ENCODE data around the gene PPARD. TPM values are rescaled to one million over a fixed set of nuclear protein-coding genes. Genes with fewer than 3 reads are reported as not detected.

Gene PPARD
- total RNA-seq, 2 donors from 2014 or later = 10.9 to 11.5 TPM

DNA sequence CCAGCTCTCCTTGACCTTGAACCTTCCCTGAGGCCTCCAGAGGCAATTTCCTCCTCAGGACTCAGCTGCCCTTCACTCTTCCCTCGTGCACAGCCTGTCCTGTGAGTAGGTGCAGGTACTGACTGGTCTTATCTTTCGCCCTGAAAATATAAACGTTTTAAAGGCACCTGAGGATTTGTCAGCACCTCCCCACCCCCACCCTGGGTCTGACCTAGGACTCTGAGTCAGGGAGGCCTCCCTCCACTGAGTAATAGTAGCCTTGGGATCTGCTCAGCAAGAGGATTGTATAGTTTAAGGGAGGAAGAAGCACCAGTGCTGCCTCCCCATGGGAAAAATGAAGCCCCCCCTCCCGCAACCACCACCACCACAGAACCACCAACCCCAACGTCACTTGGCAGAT lies 54.6 kb downstream of the PPARD start:
- 77 to 80% methylated on average over 1 to 5 of the region's 5 CpGs for WGBS, 2 experiments (ENCODE audit: insufficient coverage in 1 of 2, insufficient read length in 1 of 2)
- H3K27ac Mint-ChIP-seq = no peak overlapping the region

GRCh38 chr6:35397806-35398418 lies 55.6 kb downstream of the PPARD start:
- H3K27me3 Mint-ChIP-seq (ENCODE audit: insufficient read depth) = no peaks in the 10 kb centered on the region
- Histone ChIP-seq H3K36me3 (ENCODE audit: control insufficient read depth, insufficient read depth, low read length) (no peaks in the 10 kb centered on the region), H3K9me3 (ENCODE audit: control insufficient read depth, low read length) (no peaks in the 10 kb centered on the region), H3K27ac (ENCODE audit: low read depth, low read length) (no peak overlapping the region), H3K27me3 (ENCODE audit: control insufficient read depth, insufficient read depth, low read length, poor library complexity, severe bottlenecking) (no peaks in the 10 kb centered on the region), H3K9ac (ENCODE audit: extremely low read depth, low read length, poor library complexity, severe bottlenecking) (no peak overlapping the region), H3K4me3 (ENCODE audit: low read length) (no peak overlapping the region), H3K4me1 (ENCODE audit: control insufficient read depth, insufficient read depth, low read length) (no peaks in the 10 kb centered on the region)
- peaks cover 6% of the 10 kb centered on the region for H3K36me3 Mint-ChIP-seq (ENCODE audit: low read depth)
- DNase-seq = peak; percentile 68
- WGBS, 2 experiments (ENCODE audit: insufficient coverage in 1 of 2, insufficient read length in 1 of 2) = 89 to 96% methylated on average over 5 of the region's 5 CpGs
- peaks cover 16% of the 10 kb centered on the region for H3K4me1 Mint-ChIP-seq
- TF ChIP-seq CTCF (conservative IDR thresholded peaks at IDR 0.05) = no peak
- H3K9me3 Mint-ChIP-seq = peaks cover 7% of the 10 kb centered on the region
- H3K4me3 Mint-ChIP-seq = no peak overlapping the region
- no peak overlapping the region for H3K27ac Mint-ChIP-seq

More for the DNA sequence above, 54.6 kb downstream of the PPARD start:
- Mint-ChIP-seq H3K4me1 (peaks cover 11% of the 10 kb centered on the region), H3K27me3 (ENCODE audit: insufficient read depth) (no peaks in the 10 kb centered on the region), H3K9me3 (peaks cover 7% of the 10 kb centered on the region), H3K36me3 (ENCODE audit: low read depth) (peaks cover 6% of the 10 kb centered on the region), H3K4me3 (no peak overlapping the region)
- Histone ChIP-seq H3K27me3 (ENCODE audit: control insufficient read depth, insufficient read depth, low read length, poor library complexity, severe bottlenecking) (no peaks in the 10 kb centered on the region), H3K9ac (ENCODE audit: extremely low read depth, low read length, poor library complexity, severe bottlenecking) (no peak overlapping the region), H3K36me3 (ENCODE audit: control insufficient read depth, insufficient read depth, low read length) (no peaks in the 10 kb centered on the region), H3K4me3 (ENCODE audit: low read length) (no peak overlapping the region), H3K4me1 (ENCODE audit: control insufficient read depth, insufficient read depth, low read length) (no peaks in the 10 kb centered on the region), H3K27ac (ENCODE audit: low read depth, low read length) (no peak overlapping the region), H3K9me3 (ENCODE audit: control insufficient read depth, low read length) (no peaks in the 10 kb centered on the region)
- TF ChIP-seq CTCF (conservative IDR thresholded peaks at IDR 0.05) = no peak
- no peak for DNase-seq

DNA sequence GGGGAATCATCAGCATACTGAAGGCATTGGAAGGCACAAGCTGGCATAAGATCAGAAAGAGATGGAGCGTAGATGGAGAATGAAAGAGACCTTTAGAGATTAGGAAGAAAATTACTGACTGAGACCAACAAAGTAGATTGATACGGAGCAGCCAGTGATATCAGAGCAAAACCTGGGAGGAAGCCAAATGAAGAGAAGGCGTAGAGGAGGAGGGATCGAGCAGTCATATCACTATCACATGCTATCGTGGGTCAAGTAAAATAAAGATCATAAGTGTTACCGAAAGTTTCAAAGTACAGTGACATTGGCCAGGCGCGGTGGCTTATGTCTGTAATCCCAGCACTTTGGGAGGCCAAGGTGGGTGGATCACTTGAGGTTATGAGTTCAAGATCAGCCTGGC lies 56.2 kb downstream of the PPARD start:
- Histone ChIP-seq H3K36me3 (ENCODE audit: control insufficient read depth, insufficient read depth, low read length) (no peaks in the 10 kb centered on the region), H3K9ac (ENCODE audit: extremely low read depth, low read length, poor library complexity, severe bottlenecking) (no peak overlapping the region), H3K9me3 (ENCODE audit: control insufficient read depth, low read length) (no peaks in the 10 kb centered on the region), H3K4me1 (ENCODE audit: control insufficient read depth, insufficient read depth, low read length) (no peaks in the 10 kb centered on the region), H3K27ac (ENCODE audit: low read depth, low read length) (no peak overlapping the region), H3K4me3 (ENCODE audit: low read length) (no peak overlapping the region), H3K27me3 (ENCODE audit: control insufficient read depth, insufficient read depth, low read length, poor library complexity, severe bottlenecking) (no peaks in the 10 kb centered on the region)
- peaks cover 6% of the 10 kb centered on the region for H3K36me3 Mint-ChIP-seq (ENCODE audit: low read depth)
- H3K4me1 Mint-ChIP-seq = peaks cover 16% of the 10 kb centered on the region
- no peak for TF ChIP-seq CTCF (conservative IDR thresholded peaks at IDR 0.05)
- H3K9me3 Mint-ChIP-seq = peaks cover 7% of the 10 kb centered on the region
- no peak overlapping the region for H3K4me3 Mint-ChIP-seq
- no peak overlapping the region for H3K27ac Mint-ChIP-seq
- DNase-seq = no peak
- no peaks in the 10 kb centered on the region for H3K27me3 Mint-ChIP-seq (ENCODE audit: insufficient read depth)
- 97 to 100% methylated on average over 6 to 8 of the region's 8 CpGs for WGBS, 2 experiments (ENCODE audit: insufficient coverage in 1 of 2, insufficient read length in 1 of 2)
